ENCODE results near the gene ANKRD63.
A peak's percentile ranks its signal among the peaks of the same experiment; 100 is the strongest.

ANKRD63 gene

DNA sequence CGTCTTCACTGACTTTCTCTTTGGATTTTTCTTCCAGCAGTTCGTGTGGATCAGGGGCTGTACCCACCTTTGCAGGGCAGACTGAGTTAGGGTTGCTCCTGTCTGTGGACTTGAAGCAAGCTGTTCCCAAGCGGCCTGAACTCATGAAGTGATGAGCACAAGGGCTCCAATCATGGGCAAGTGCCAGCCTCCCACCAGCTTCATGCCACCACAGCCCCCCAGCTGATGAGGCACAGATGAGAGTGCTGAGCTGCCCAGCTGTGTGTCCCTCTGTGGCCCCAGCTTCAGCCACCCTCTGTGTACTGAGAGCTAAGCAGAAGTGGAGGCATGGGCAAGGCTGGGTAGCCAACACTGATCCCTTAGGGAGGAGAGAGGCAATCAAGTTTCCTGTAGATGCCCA, 28.1 kb upstream of the ANKRD63 start:
- Histone ChIP-seq H2BK5ac (ENCODE audit: low read length) (no peak overlapping the region), H2BK15ac (replicated peaks; ENCODE audit: low read depth) (no peak overlapping the region), H3K4ac (ENCODE audit: low read depth, low read length) (no peak overlapping the region), H3K79me1 (ENCODE audit: low read length) (no peaks in the 10 kb centered on the region), H3K27me3 (ENCODE audit: insufficient read depth, low read length, poor library complexity) (no peaks in the 10 kb centered on the region), H4K8ac (ENCODE audit: low read depth, low read length) (no peak overlapping the region), H2BK120ac (ENCODE audit: low read depth, low read length) (no peak overlapping the region), H3K36me3 (ENCODE audit: control insufficient read depth, insufficient read depth, low read length) (no peaks in the 10 kb centered on the region), H3K18ac (ENCODE audit: low read length) (no peak overlapping the region), H3K56ac (ENCODE audit: low read length) (no peak overlapping the region), H4K5ac (ENCODE audit: low read length) (no peak overlapping the region), H3K79me2 (ENCODE audit: control insufficient read depth, insufficient read depth, low read length) (no peaks in the 10 kb centered on the region), H3K23ac (ENCODE audit: low read length) (no peak overlapping the region), H2AK5ac (ENCODE audit: low read length) (no peak overlapping the region), H3K4me3 (ENCODE audit: low read length) (no peak overlapping the region), H3K4me2 (ENCODE audit: low read length) (no peak overlapping the region), H3K9ac (ENCODE audit: low read length) (no peak overlapping the region), H3K4me1 (ENCODE audit: control insufficient read depth, low read depth, low read length) (peaks cover 5% of the 10 kb centered on the region), H3K27ac (ENCODE audit: low read depth, low read length) (no peak overlapping the region)
- no peak for DNase-seq
- no CpG with 5 or more reads among the region's 3 CpGs for WGBS (ENCODE audit: extremely low coverage, insufficient coverage, low lambda C conversion rate)

GRCh38 chr15:40310001-40310959, 27.4 kb upstream of the ANKRD63 start:
- Histone ChIP-seq H2BK5ac (ENCODE audit: low read length) (no peak overlapping the region), H3K4me1 (ENCODE audit: control insufficient read depth, low read depth, low read length) (peaks cover 5% of the 10 kb centered on the region), H3K18ac (ENCODE audit: low read length) (no peak overlapping the region), H3K23ac (ENCODE audit: low read length) (no peak overlapping the region), H3K4ac (ENCODE audit: low read depth, low read length) (no peak overlapping the region), H3K79me1 (ENCODE audit: low read length) (no peaks in the 10 kb centered on the region), H3K27me3 (ENCODE audit: insufficient read depth, low read length, poor library complexity) (no peaks in the 10 kb centered on the region), H2BK15ac (replicated peaks; ENCODE audit: low read depth) (no peak overlapping the region), H4K5ac (ENCODE audit: low read length) (no peak overlapping the region), H3K56ac (ENCODE audit: low read length) (no peak overlapping the region), H4K8ac (ENCODE audit: low read depth, low read length) (no peak overlapping the region), H3K27ac (ENCODE audit: low read depth, low read length) (no peak overlapping the region), H2AK5ac (ENCODE audit: low read length) (no peak overlapping the region), H3K4me3 (ENCODE audit: low read length) (no peak overlapping the region), H3K4me2 (ENCODE audit: low read length) (no peak overlapping the region), H2BK120ac (ENCODE audit: low read depth, low read length) (no peak overlapping the region), H3K36me3 (ENCODE audit: control insufficient read depth, insufficient read depth, low read length) (no peaks in the 10 kb centered on the region), H3K79me2 (ENCODE audit: control insufficient read depth, insufficient read depth, low read length) (no peaks in the 10 kb centered on the region), H3K9ac (ENCODE audit: low read length) (no peak overlapping the region)
- DNase-seq: peak; percentile 78
- no CpG with 5 or more reads among the region's 4 CpGs for WGBS (ENCODE audit: extremely low coverage, insufficient coverage, low lambda C conversion rate)

DNA sequence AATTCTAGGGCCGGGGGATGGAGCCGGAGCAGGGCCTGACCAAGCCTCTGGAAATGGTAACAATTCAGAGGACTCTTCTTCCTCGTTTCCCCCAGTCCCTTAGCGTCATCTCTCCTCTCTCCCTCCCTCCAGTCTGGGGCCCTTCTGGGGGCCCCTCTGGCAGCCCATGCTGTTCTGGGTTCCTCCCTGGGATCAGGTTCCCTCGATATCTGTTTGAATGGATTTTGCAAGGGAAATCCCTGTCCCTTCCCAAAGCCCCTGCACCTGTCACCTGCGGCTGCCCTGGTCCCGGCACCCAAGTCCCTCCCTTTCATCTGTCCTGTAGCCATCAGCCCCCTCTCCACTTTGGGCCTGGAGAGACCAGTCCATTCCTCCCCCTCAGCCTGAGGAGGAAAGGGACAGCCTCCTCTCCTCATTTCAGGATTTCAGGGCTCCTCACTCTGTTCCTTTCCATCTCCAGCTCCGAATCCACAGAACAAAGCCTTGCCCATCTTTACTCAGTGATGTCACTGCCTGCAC, 26.5 kb upstream of the ANKRD63 start:
- no peaks in the 10 kb centered on the region for H3K36me3 ChIP-seq (ENCODE audit: control insufficient read depth, insufficient read depth, low read length)
- no peak overlapping the region for H3K23ac ChIP-seq (ENCODE audit: low read length)
- no CpG with 5 or more reads among the region's 8 CpGs for WGBS (ENCODE audit: extremely low coverage, insufficient coverage, low lambda C conversion rate)
- no peak overlapping the region for H2BK120ac ChIP-seq (ENCODE audit: low read depth, low read length)
- peaks cover 5% of the 10 kb centered on the region for H3K4me1 ChIP-seq (ENCODE audit: control insufficient read depth, low read depth, low read length)
- H3K4ac ChIP-seq (ENCODE audit: low read depth, low read length): no peak overlapping the region
- no peak overlapping the region for H4K5ac ChIP-seq (ENCODE audit: low read length)
- no peak for DNase-seq
- no peak overlapping the region for H3K4me2 ChIP-seq (ENCODE audit: low read length)
- H3K79me2 ChIP-seq (ENCODE audit: control insufficient read depth, insufficient read depth, low read length): no peaks in the 10 kb centered on the region
- H3K27me3 ChIP-seq (ENCODE audit: insufficient read depth, low read length, poor library complexity): no peaks in the 10 kb centered on the region
- H3K27ac ChIP-seq (ENCODE audit: low read depth, low read length): no peak overlapping the region
- H2AK5ac ChIP-seq (ENCODE audit: low read length): no peak overlapping the region
- no peak overlapping the region for H3K9ac ChIP-seq (ENCODE audit: low read length)
- H2BK15ac ChIP-seq (replicated peaks; ENCODE audit: low read depth): no peak overlapping the region
- no peak overlapping the region for H4K8ac ChIP-seq (ENCODE audit: low read depth, low read length)
- H3K56ac ChIP-seq (ENCODE audit: low read length): no peak overlapping the region
- no peak overlapping the region for H3K4me3 ChIP-seq (ENCODE audit: low read length)
- H3K18ac ChIP-seq (ENCODE audit: low read length): no peak overlapping the region
- H2BK5ac ChIP-seq (ENCODE audit: low read length): no peak overlapping the region
- H3K79me1 ChIP-seq (ENCODE audit: low read length): no peaks in the 10 kb centered on the region

DNA sequence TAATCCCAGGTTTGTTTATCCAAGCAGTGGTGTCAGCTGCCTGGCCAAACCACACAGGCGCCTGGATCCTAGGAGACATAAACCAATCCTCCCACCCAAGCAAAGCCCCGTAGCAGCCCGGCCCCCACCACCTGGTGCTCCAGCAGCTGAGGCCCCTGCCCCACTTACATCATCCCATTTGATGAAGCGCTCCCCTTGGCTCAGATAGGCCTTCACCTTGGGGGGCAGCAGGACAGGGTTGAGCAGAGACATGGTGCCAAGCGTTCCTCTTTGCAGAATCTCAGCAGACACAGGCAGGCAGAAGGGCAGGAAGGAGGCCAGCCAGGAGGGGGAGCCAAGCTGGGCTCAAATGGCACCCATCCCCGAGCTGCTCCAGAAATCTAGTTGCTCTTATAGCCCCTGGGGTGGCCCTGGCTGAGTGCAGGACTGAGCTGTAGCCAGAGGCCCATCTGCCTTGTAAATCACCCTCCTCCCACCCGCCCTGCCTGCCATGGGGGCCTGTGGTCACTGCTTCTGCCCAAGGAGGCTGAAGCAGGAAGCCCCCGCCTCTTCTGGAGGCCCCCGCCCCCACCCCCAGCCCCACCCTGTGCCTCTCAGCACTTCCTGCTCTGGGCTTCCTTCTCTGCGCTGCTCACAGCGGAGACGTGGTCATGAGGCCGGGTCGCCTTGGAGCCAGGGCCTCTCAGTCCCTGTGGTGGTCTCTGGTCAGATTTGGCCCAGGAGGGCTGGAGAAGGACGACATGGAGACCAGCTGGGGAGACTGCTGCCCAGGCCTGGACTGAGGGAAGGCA, 24.8 kb upstream of the ANKRD63 start, which contains the start of gene PLCB2:
Gene PLCB2 (minus strand): TSS at position 515 of the 791 bp plus-strand sequence. CDS start 263 bp downstream, at position 252.
- Histone ChIP-seq H3K27ac (ENCODE audit: low read depth, low read length) (no peak within 1 kb of the TSS), H2BK15ac (replicated peaks; ENCODE audit: low read depth) (no peak within 1 kb of the TSS), H4K5ac (ENCODE audit: low read length) (no peak within 1 kb of the TSS), H2BK120ac (ENCODE audit: low read depth, low read length) (no peak within 1 kb of the TSS), H3K4me1 (ENCODE audit: control insufficient read depth, low read depth, low read length) (peaks cover 5% of the 10 kb centered on the region), H3K79me1 (ENCODE audit: low read length) (no peaks in the 10 kb centered on the region), H3K56ac (ENCODE audit: low read length) (peak within 1 kb of the TSS; percentile 54), H3K4ac (ENCODE audit: low read depth, low read length) (peak within 1 kb of the TSS; percentile 27), H2BK5ac (ENCODE audit: low read length) (no peak within 1 kb of the TSS), H3K36me3 (ENCODE audit: control insufficient read depth, insufficient read depth, low read length) (no peaks in the 10 kb centered on the region), H3K23ac (ENCODE audit: low read length) (no peak within 1 kb of the TSS), H3K4me3 (ENCODE audit: low read length) (no peak within 1 kb of the TSS), H4K8ac (ENCODE audit: low read depth, low read length) (no peak within 1 kb of the TSS), H3K9ac (ENCODE audit: low read length) (peak within 1 kb of the TSS; percentile 13), H3K79me2 (ENCODE audit: control insufficient read depth, insufficient read depth, low read length) (no peaks in the 10 kb centered on the region), H2AK5ac (ENCODE audit: low read length) (no peak within 1 kb of the TSS), H3K18ac (ENCODE audit: low read length) (peak within 1 kb of the TSS; percentile 1), H3K4me2 (ENCODE audit: low read length) (no peak within 1 kb of the TSS), H3K27me3 (ENCODE audit: insufficient read depth, low read length, poor library complexity) (no peaks in the 10 kb centered on the region)
- WGBS (ENCODE audit: extremely low coverage, insufficient coverage, low lambda C conversion rate): no CpG with 5 or more reads among the region's 15 CpGs
- DNase-seq: peak; percentile 72

- H3K79me2 ChIP-seq (ENCODE audit: control insufficient read depth, insufficient read depth, low read length): no peaks in the 10 kb centered on the region
- no peak overlapping the region for H3K4me3 ChIP-seq (ENCODE audit: low read length)
- no peaks in the 10 kb centered on the region for H3K27me3 ChIP-seq (ENCODE audit: insufficient read depth, low read length, poor library complexity)
- H3K79me1 ChIP-seq (ENCODE audit: low read length): no peaks in the 10 kb centered on the region
- H3K4me2 ChIP-seq (ENCODE audit: low read length): no peak overlapping the region
- H3K4me1 ChIP-seq (ENCODE audit: control insufficient read depth, low read depth, low read length): peaks cover 9% of the 10 kb centered on the region
- H3K18ac ChIP-seq (ENCODE audit: low read length): no peak overlapping the region
- no peak overlapping the region for H3K27ac ChIP-seq (ENCODE audit: low read depth, low read length)
- H2BK15ac ChIP-seq (replicated peaks; ENCODE audit: low read depth): no peak overlapping the region
- H3K4ac ChIP-seq (ENCODE audit: low read depth, low read length): no peak overlapping the region
- H2BK120ac ChIP-seq (ENCODE audit: low read depth, low read length): no peak overlapping the region
- peak overlapping the region; percentile 6 for H3K9ac ChIP-seq (ENCODE audit: low read length)
- peak overlapping the region; percentile 8 for H3K56ac ChIP-seq (ENCODE audit: low read length)
- no peak overlapping the region for H4K8ac ChIP-seq (ENCODE audit: low read depth, low read length)
- H4K5ac ChIP-seq (ENCODE audit: low read length): no peak overlapping the region
- H2BK5ac ChIP-seq (ENCODE audit: low read length): no peak overlapping the region
- no peak overlapping the region for H3K23ac ChIP-seq (ENCODE audit: low read length)
- H2AK5ac ChIP-seq (ENCODE audit: low read length): no peak overlapping the region
- no peaks in the 10 kb centered on the region for H3K36me3 ChIP-seq (ENCODE audit: control insufficient read depth, insufficient read depth, low read length)
- DNase-seq: no peak
- no CpG with 5 or more reads among the region's 7 CpGs for WGBS (ENCODE audit: extremely low coverage, insufficient coverage, low lambda C conversion rate)
These were observed 24.0 kb upstream of the ANKRD63 start for GRCh38 chr15:40306908-40307307.
